B cell (primary cell): ENCODE measurements around the gene GPR37. TPM values are rescaled to one million over a fixed set of nuclear protein-coding genes. Genes with fewer than 3 reads are reported as not detected.

ENCODE experiments used
- ATAC-seq: fragments of 200-7000 bp; cut with Tn5 transposase; one replicate; pipeline ENCODE4 v1.10.0; 2021; ENCODE audit warnings: low read depth, mild to moderate bottlenecking, moderate number of reproducible peaks, moderate library complexity
- CTCF ChIA-PET: fragments of 350-600 bp; sonication (Branson Sonifier 250); formaldehyde crosslinking; loops from one replicate; lab custom pipeline; 2021; ENCODE audit warnings: antibody characterized with exemption, inconsistent platforms; lab: Charles Lee
- POLR2A ChIA-PET: fragments of 350-600 bp; sonication (Branson Sonifier 250); formaldehyde crosslinking; loops from one replicate; lab custom pipeline; 2021; ENCODE audit warnings: antibody characterized with exemption; lab: Charles Lee
- DNase-seq: peaks from one replicate; pipeline ENCODE4 v3.0.0; 2013
- H2AFZ ChIP-seq: 2 replicates; pipeline ENCODE4 v1.6.1; 2012; ENCODE audit warnings: mild to moderate bottlenecking, low read depth, low read length; ENCODE audit not compliant: insufficient read depth, poor library complexity, severe bottlenecking
- H3K27ac ChIP-seq, 2 donors: 1 replicate in 1 of 2; 2 replicates in 1 of 2; pipeline ENCODE4 v1.5.1; 2012 to 2013; ENCODE audit warnings: low read length in 2 of 2, mild to moderate bottlenecking in 2 of 2, moderate library complexity in 1 of 2
- H3K27me3 ChIP-seq, 4 experiments: fragments of 200-600 bp in 1 of 4; sonication (generic) in 1 of 4; replicated peaks in 1 of 4; 1 replicate in 2 of 4; 2 replicates in 2 of 4; pipeline versions ENCODE4 v1.6.1 to v1.7.0; 2013 to 2016; ENCODE audit warnings: low read length in 3 of 4, mild to moderate bottlenecking in 2 of 4, mixed read lengths in 1 of 4, moderate library complexity in 1 of 4; ENCODE audit not compliant: insufficient read depth in 4 of 4, control insufficient read depth in 3 of 4; ENCODE audit errors: control extremely low read depth in 1 of 4
- H3K36me3 ChIP-seq, 2 experiments: replicated peaks in 1 of 2; 1 replicate in 1 of 2; 2 replicates in 1 of 2; pipeline versions ENCODE4 v1.6.1 to v1.7.1; 2013; ENCODE audit warnings: low read length in 1 of 2; ENCODE audit not compliant: insufficient read depth in 2 of 2, control insufficient read depth in 1 of 2; ENCODE audit errors: control extremely low read depth in 1 of 2, extremely low read depth in 1 of 2
- H3K4me1 ChIP-seq, 2 donors: fragments of 200-600 bp in 1 of 2; sonication (generic) in 1 of 2; 1 replicate in 1 of 2; 2 replicates in 1 of 2; pipeline versions ENCODE4 v1.5.1 to v1.6.1; 2013 to 2017; ENCODE audit warnings: low read length in 2 of 2; ENCODE audit not compliant: control insufficient read depth in 2 of 2, insufficient read depth in 2 of 2
- H3K4me2 ChIP-seq: replicated peaks from 2 replicates; pipeline ENCODE3; 2012; ENCODE audit warnings: mild to moderate bottlenecking, low read depth, low read length; ENCODE audit not compliant: poor library complexity, severe bottlenecking
- H3K4me3 ChIP-seq, 5 experiments: fragments of 200-600 bp in 1 of 5; sonication (generic) in 1 of 5; 1 replicate in 3 of 5; 2 replicates in 2 of 5; pipeline versions ENCODE4 v1.5.1 to v1.7.0; 2011 to 2016; ENCODE audit warnings: low read length in 4 of 5, mild to moderate bottlenecking in 4 of 5, low read depth in 2 of 5, control low read depth in 1 of 5, moderate library complexity in 1 of 5; ENCODE audit not compliant: insufficient read depth in 1 of 5; ENCODE audit errors: control extremely low read depth in 1 of 5, extremely low read depth in 1 of 5
- H3K79me2 ChIP-seq: fragments of 200-600 bp; sonication (generic); one replicate; pipeline ENCODE4 v1.6.0; 2016; ENCODE audit warnings: low read length; ENCODE audit not compliant: control insufficient read depth, insufficient read depth
- H3K9ac ChIP-seq: fragments of 200-600 bp; sonication (generic); 2 replicates; pipeline ENCODE4 v1.6.1; 2017; ENCODE audit warnings: mild to moderate bottlenecking, low read length, moderate library complexity
- H3K9me3 ChIP-seq, 3 donors: one replicate each; pipeline versions ENCODE4 v1.6.1 to v1.7.1; 2013; ENCODE audit warnings: low read length in 2 of 3; ENCODE audit not compliant: control insufficient read depth in 2 of 3, insufficient read depth in 1 of 3; ENCODE audit errors: control extremely low read depth in 1 of 3
- H4K20me1 ChIP-seq: 2 replicates; pipeline ENCODE4 v1.6.0; 2012; ENCODE audit warnings: mild to moderate bottlenecking, low read length; ENCODE audit not compliant: insufficient read depth, control insufficient read depth, poor library complexity, severe bottlenecking
- H3K27ac Mint-ChIP-seq: one replicate; pipeline ENCODE4 v1.8.0; 2021; ENCODE audit warnings: mixed read lengths
- H3K27me3 Mint-ChIP-seq: one replicate; pipeline ENCODE4 v1.8.0; 2021; ENCODE audit warnings: mixed read lengths
- H3K4me1 Mint-ChIP-seq: one replicate; pipeline ENCODE4 v1.8.0; 2021; ENCODE audit warnings: mixed read lengths
- H3K4me3 Mint-ChIP-seq: one replicate; pipeline ENCODE4 v1.8.0; 2021; ENCODE audit warnings: mixed read lengths
- H3K9me3 Mint-ChIP-seq: one replicate; pipeline ENCODE4 v1.8.0; 2022; ENCODE audit warnings: mixed read lengths; ENCODE audit not compliant: insufficient read depth
- CTCF ChIP-seq: fragments of 200-600 bp; IDR thresholded peaks from one replicate; pipeline ENCODE4 v1.8.0; 2022; ENCODE audit warnings: antibody characterized with exemption, mild to moderate bottlenecking
- EZH2 ChIP-seq: IDR thresholded peaks from 2 replicates; pipeline ENCODE4 v1.6.1; 2012; ENCODE audit warnings: borderline replicate concordance, low read depth, mild to moderate bottlenecking, moderate library complexity, low read length; ENCODE audit not compliant: insufficient read depth, poor library complexity, severe bottlenecking
- WGBS: methylation state at CpG from one replicate; pipeline ENCODE4 v1.1.5; 2013; ENCODE audit warnings: missing lambda C conversion rate; ENCODE audit not compliant: insufficient coverage; 5-methylcytosine and 5-hydroxymethylcytosine counted together
- intact Hi-C: fragments of 100-400 bp; cut with micrococcal nuclease; formaldehyde crosslinking; loops from one replicate; pipeline ENCODE4 v1.10.0; 2022
- polyA plus RNA-seq: library from polyadenylated mRNA; depleted of rRNA; stranded (reverse); fragments of >200 nt; gene quantifications from 2 replicates; pipeline ENCODE4 v1.2.3, GENCODE V29; 2012
- total RNA-seq, 2 donors: library from RNA; stranded (reverse); fragments of 120-200 nt in 1 of 2; gene quantifications; 1 replicate in 1 of 2; 2 replicates in 1 of 2; pipeline versions ENCODE4 v1.2.3 to v1.2.4, GENCODE V29; 2013 to 2022

Gene GPR37
- total and polyA plus RNA-seq, 2 donors (not counting 1 experiment from before 2014, with no cell fraction given), result not detected

- no peaks in the 10 kb centered on the region for H3K79me2 ChIP-seq
- no peaks in the 10 kb centered on the region for H3K9me3 Mint-ChIP-seq
- no peak overlapping the region for H3K4me3 ChIP-seq
- TF ChIP-seq EZH2 (no peak), CTCF (no peak)
- no peak overlapping the region for H3K4me2 ChIP-seq
- no peaks in the 10 kb centered on the region for H3K27me3 ChIP-seq
- intact Hi-C loops, result no loop called here
- ATAC-seq (no peak), DNase-seq (no peak)
- no peak overlapping the region for H3K27ac ChIP-seq
- peaks cover 8% of the 10 kb centered on the region for H3K27me3 Mint-ChIP-seq
- CTCF ChIA-PET, result interaction anchor here (0.6 kb wide), 1 partner anchor 29 kb away, joined by 3 read pairs; no protein-coding TSS in a partner anchor
- no peak overlapping the region for H3K9ac ChIP-seq
- H3K9me3 ChIP-seq, result no peaks in the 10 kb centered on the region
- POLR2A ChIA-PET, result no interaction called here
- H3K27ac Mint-ChIP-seq, result no peak overlapping the region
- H2AFZ ChIP-seq, result no peak overlapping the region
- H3K4me3 Mint-ChIP-seq, result no peak overlapping the region
- WGBS, result 67% methylated on average over 1 of the region's 9 CpGs
- H4K20me1 ChIP-seq, result no peaks in the 10 kb centered on the region
- no peaks in the 10 kb centered on the region for H3K4me1 ChIP-seq
- no peaks in the 10 kb centered on the region for H3K36me3 ChIP-seq
- H3K4me1 Mint-ChIP-seq, result no peaks in the 10 kb centered on the region
Measured at GRCh38 chr7:124784879-124785818, 19.6 kb upstream of the GPR37 start.

- POLR2A ChIA-PET, result no interaction called here
- Mint-ChIP-seq H3K4me1 (no peaks in the 10 kb centered on the region), H3K27ac (no peak overlapping the region), H3K9me3 (no peaks in the 10 kb centered on the region), H3K4me3 (no peak overlapping the region), H3K27me3 (peaks cover 9% of the 10 kb centered on the region)
- WGBS, result 92% methylated on average over 3 of the region's 5 CpGs
- DNase-seq (no peak), ATAC-seq (no peak)
- intact Hi-C loops, result no loop called here
- Histone ChIP-seq H3K36me3 (no peaks in the 10 kb centered on the region), H3K79me2 (no peaks in the 10 kb centered on the region), H3K4me1 (no peaks in the 10 kb centered on the region), H3K9me3 (no peaks in the 10 kb centered on the region), H3K4me3 (no peak overlapping the region), H3K9ac (no peak overlapping the region), H3K27ac (no peak overlapping the region), H3K4me2 (no peak overlapping the region), H3K27me3 (no peaks in the 10 kb centered on the region), H2AFZ (no peak overlapping the region), H4K20me1 (no peaks in the 10 kb centered on the region)
- no peak for TF ChIP-seq EZH2
- no peak for TF ChIP-seq CTCF
- CTCF ChIA-PET, result no interaction called here
Measured at GRCh38 chr7:124783271-124783670, 17.7 kb upstream of the GPR37 start.
